Keratinocyte (primary cell): ENCODE measurements around the gene BRPF1.

Source experiments
- EZH2 ChIP-seq: IDR thresholded peaks from one replicate; pipeline ENCODE4 v1.6.1; 2012; ENCODE audit warnings: inconsistent platforms, mild to moderate bottlenecking, low read length, moderate library complexity
- TF ChIP-seq, protein P1 (sequence below), 3 experiments: IDR thresholded peaks in 1 of 3; conservative IDR thresholded peaks in 1 of 3; optimal IDR thresholded peaks in 1 of 3; 2 replicates in 2 of 3; 3 replicates in 1 of 3; pipeline versions ENCODE3 to v1.5.1; 2011; ENCODE audit warnings: low read length in 3 of 3, mild to moderate bottlenecking in 3 of 3, moderate library complexity in 2 of 3, control low read depth in 1 of 3, inconsistent platforms in 1 of 3; ENCODE audit not compliant: insufficient read depth in 2 of 3; ENCODE audit errors: extremely low read depth in 1 of 3

DNA sequence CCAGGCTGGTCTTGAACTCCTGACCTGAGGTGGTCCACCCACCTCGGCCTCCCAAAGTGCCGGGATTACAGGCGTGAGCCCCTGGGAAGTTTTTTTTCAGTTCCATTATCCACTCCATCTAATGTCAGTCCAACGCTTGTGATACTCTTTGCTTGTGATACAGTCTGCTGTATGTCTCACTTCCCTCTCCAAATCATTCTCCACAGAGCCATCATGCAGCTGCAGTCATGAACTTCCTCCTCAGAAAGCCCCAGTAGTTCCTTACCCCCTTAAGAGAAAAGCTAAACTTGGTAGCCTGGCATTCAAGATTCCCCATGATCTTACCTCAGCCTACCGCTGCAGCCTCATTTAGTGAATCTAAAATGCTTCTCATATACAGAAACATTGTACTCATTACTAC, 63.7 kb downstream of the BRPF1 start:
- TF ChIP-seq EZH2, result no peak
- TF ChIP-seq, protein P1, sequence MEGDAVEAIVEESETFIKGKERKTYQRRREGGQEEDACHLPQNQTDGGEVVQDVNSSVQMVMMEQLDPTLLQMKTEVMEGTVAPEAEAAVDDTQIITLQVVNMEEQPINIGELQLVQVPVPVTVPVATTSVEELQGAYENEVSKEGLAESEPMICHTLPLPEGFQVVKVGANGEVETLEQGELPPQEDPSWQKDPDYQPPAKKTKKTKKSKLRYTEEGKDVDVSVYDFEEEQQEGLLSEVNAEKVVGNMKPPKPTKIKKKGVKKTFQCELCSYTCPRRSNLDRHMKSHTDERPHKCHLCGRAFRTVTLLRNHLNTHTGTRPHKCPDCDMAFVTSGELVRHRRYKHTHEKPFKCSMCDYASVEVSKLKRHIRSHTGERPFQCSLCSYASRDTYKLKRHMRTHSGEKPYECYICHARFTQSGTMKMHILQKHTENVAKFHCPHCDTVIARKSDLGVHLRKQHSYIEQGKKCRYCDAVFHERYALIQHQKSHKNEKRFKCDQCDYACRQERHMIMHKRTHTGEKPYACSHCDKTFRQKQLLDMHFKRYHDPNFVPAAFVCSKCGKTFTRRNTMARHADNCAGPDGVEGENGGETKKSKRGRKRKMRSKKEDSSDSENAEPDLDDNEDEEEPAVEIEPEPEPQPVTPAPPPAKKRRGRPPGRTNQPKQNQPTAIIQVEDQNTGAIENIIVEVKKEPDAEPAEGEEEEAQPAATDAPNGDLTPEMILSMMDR (optimal IDR thresholded peaks at IDR 0.05 in 1 of 3, IDR thresholded peaks at IDR 0.05 in 1 of 3, conservative IDR thresholded peaks at IDR 0.05 in 1 of 3; ENCODE audit: extremely low read depth in 1 of 3, insufficient read depth in 2 of 3, low read length in 3 of 3), result no peak
